ENCODE results near the gene PRDM11. TPM values are rescaled to one million over a fixed set of nuclear protein-coding genes. Genes with fewer than 3 reads are reported as not detected.

The PRDM11 gene
- total and polyA plus RNA-seq, 10 of the 15 experiments (the other 5 are each of a cell fraction or from before 2014, with no cell fraction given): 0.03 to 2.4 (median 0.53) TPM

DNA sequence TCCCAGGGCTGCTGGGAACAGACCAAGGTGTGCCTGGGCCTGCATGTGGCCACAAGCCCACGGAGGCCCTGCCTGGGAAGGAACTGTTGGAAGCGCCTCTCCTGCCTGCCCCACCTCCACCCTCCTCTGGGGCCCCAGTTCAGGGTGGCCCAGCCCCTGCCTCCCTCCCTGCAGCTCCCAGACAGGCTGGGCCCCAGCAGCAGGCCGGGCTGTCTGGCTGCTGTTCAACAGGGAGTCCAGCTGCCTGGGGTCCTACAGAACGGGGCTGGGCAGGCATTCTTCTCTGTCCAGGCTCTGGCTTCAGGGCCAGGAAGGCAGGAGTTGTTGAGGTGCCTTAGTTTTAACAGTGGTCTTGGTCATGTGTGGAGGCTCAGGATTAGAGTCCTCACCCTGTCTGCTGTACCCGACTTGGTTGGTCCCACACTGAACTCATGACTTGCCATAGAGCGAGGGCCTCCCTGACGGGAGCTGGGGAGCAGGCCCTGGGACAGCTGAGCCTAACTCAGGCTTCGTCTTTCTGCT lies 11.8 kb downstream of the PRDM11 start:
- ChIA-PET POLR2A (no interaction called here), SMC1A (ENCODE audit: uncharacterized antibody, unreplicated experiment) (no interaction called here), CTCF (no interaction called here), RAD21 (ENCODE audit: unreplicated experiment) (no interaction called here)
- no peak overlapping the region for H3K4me3 ChIP-seq
- H3K9me3 ChIP-seq (replicated peaks; ENCODE audit: control insufficient read depth, insufficient read depth, low read length): no peaks in the 10 kb centered on the region
- in situ Hi-C loops (cut with MboI) (no loop called here), intact Hi-C loops (cut with micrococcal nuclease; ENCODE audit: unreplicated experiment) (no loop called here)
- WGBS (ENCODE audit: insufficient coverage, insufficient replicate concordance, low lambda C conversion rate, missing lambda C conversion rate): 12% methylated on average over 7 of the region's 8 CpGs
- H3K79me2 ChIP-seq (ENCODE audit: control insufficient read depth, insufficient read depth, low read length): no peaks in the 10 kb centered on the region
- H2AFZ ChIP-seq (ENCODE audit: control insufficient read depth, low read depth, low read length): no peak overlapping the region
- H4K20me1 ChIP-seq (ENCODE audit: control insufficient read depth, insufficient read depth): no peaks in the 10 kb centered on the region
- no peak overlapping the region for H3K9ac ChIP-seq (ENCODE audit: control insufficient read depth, insufficient read depth, low read length)
- ATAC-seq (no peak), DNase-seq (ENCODE audit: low read depth, low spot score) (no peak), FAIRE-seq (no peak)
- H3K27me3 ChIP-seq (replicated peaks in 1 of 2; ENCODE audit: control insufficient read depth in 2 of 2, insufficient read depth in 2 of 2, low read length in 1 of 2): no peaks in the 10 kb centered on the region
- H3K4me2 ChIP-seq (ENCODE audit: control insufficient read depth, insufficient read depth): no peak overlapping the region
- no peak overlapping the region for H3K27ac ChIP-seq (ENCODE audit: control insufficient read depth, insufficient read depth)
- no peaks in the 10 kb centered on the region for H3K36me3 ChIP-seq (ENCODE audit: control insufficient read depth in 2 of 2, insufficient read depth in 2 of 2, low read length in 1 of 2)
- no TSS peak for BruUV-seq (replicated peaks)
- no peaks in the 10 kb centered on the region for H3K4me1 ChIP-seq (ENCODE audit: control insufficient read depth, insufficient read depth, low read length)
- TF ChIP-seq NRF1 (conservative IDR thresholded peaks at IDR 0.05; ENCODE audit: low read depth, low read length) (no peak), MYB (IDR thresholded peaks at IDR 0.05; ENCODE audit: borderline replicate concordance, low read depth, low read length) (no peak), HDAC2 (IDR thresholded peaks at IDR 0.05) (no peak), PML (IDR thresholded peaks at IDR 0.05; ENCODE audit: low read length) (no peak), SP1 (IDR thresholded peaks at IDR 0.05; ENCODE audit: low read depth, low read length) (no peak), RB1 (IDR thresholded peaks at IDR 0.05; ENCODE audit: borderline replicate concordance) (no peak), POLR2AphosphoS2 (IDR thresholded peaks at IDR 0.05; ENCODE audit: low read depth, low read length) (no peak), CREB1 (IDR thresholded peaks at IDR 0.05; ENCODE audit: low read depth) (no peak), ASH2L (IDR thresholded peaks at IDR 0.05; ENCODE audit: borderline replicate concordance, low read depth) (no peak), YY1 (IDR thresholded peaks at IDR 0.05; ENCODE audit: low read depth, low read length) (no peak), HCFC1 (IDR thresholded peaks at IDR 0.05; ENCODE audit: low read length) (no peak), EGR1 (IDR thresholded peaks at IDR 0.05; ENCODE audit: borderline replicate concordance in 1 of 2, low read depth in 2 of 2, low read length in 2 of 2) (no peak), SIN3A (IDR thresholded peaks at IDR 0.05; ENCODE audit: low read depth, low read length) (no peak)
- TF ChIP-seq, protein P1, sequence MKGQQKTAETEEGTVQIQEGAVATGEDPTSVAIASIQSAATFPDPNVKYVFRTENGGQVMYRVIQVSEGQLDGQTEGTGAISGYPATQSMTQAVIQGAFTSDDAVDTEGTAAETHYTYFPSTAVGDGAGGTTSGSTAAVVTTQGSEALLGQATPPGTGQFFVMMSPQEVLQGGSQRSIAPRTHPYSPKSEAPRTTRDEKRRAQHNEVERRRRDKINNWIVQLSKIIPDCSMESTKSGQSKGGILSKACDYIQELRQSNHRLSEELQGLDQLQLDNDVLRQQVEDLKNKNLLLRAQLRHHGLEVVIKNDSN (IDR thresholded peaks at IDR 0.05; ENCODE audit: borderline replicate concordance, extremely low read length, insufficient read depth, low read depth, low read length): no peak
- TF ChIP-seq, protein P2, sequence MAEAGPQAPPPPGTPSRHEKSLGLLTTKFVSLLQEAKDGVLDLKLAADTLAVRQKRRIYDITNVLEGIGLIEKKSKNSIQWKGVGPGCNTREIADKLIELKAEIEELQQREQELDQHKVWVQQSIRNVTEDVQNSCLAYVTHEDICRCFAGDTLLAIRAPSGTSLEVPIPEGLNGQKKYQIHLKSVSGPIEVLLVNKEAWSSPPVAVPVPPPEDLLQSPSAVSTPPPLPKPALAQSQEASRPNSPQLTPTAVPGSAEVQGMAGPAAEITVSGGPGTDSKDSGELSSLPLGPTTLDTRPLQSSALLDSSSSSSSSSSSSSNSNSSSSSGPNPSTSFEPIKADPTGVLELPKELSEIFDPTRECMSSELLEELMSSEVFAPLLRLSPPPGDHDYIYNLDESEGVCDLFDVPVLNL (IDR thresholded peaks at IDR 0.05; ENCODE audit: low read depth, low read length): no peak
- TF ChIP-seq, protein P3, sequence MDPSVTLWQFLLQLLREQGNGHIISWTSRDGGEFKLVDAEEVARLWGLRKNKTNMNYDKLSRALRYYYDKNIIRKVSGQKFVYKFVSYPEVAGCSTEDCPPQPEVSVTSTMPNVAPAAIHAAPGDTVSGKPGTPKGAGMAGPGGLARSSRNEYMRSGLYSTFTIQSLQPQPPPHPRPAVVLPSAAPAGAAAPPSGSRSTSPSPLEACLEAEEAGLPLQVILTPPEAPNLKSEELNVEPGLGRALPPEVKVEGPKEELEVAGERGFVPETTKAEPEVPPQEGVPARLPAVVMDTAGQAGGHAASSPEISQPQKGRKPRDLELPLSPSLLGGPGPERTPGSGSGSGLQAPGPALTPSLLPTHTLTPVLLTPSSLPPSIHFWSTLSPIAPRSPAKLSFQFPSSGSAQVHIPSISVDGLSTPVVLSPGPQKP (IDR thresholded peaks at IDR 0.05; ENCODE audit: low read depth, low read length): no peak
- TF ChIP-seq, protein P4, sequence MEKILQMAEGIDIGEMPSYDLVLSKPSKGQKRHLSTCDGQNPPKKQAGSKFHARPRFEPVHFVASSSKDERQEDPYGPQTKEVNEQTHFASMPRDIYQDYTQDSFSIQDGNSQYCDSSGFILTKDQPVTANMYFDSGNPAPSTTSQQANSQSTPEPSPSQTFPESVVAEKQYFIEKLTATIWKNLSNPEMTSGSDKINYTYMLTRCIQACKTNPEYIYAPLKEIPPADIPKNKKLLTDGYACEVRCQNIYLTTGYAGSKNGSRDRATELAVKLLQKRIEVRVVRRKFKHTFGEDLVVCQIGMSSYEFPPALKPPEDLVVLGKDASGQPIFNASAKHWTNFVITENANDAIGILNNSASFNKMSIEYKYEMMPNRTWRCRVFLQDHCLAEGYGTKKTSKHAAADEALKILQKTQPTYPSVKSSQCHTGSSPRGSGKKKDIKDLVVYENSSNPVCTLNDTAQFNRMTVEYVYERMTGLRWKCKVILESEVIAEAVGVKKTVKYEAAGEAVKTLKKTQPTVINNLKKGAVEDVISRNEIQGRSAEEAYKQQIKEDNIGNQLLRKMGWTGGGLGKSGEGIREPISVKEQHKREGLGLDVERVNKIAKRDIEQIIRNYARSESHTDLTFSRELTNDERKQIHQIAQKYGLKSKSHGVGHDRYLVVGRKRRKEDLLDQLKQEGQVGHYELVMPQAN (conservative IDR thresholded peaks at IDR 0.05): no peak
